NCI-H524 (cell line): ENCODE measurements around the gene GNAZ.

ENCODE experiments used
- DNase-seq, 2 experiments: peaks; one replicate each; lab custom pipeline; 2025; lab: John Stamatoyannopoulos, UW

Gene GNAZ

GRCh38 chr22:23155831-23156230, 85.5 kb downstream of the GNAZ start:
- no peak for DNase-seq

GRCh38 chr22:23156286-23156685, 86.0 kb downstream of the GNAZ start:
- DNase-seq, result no peak

GRCh38 chr22:23157560-23158515, 87.5 kb downstream of the GNAZ start:
- DNase-seq, result no peak

DNA sequence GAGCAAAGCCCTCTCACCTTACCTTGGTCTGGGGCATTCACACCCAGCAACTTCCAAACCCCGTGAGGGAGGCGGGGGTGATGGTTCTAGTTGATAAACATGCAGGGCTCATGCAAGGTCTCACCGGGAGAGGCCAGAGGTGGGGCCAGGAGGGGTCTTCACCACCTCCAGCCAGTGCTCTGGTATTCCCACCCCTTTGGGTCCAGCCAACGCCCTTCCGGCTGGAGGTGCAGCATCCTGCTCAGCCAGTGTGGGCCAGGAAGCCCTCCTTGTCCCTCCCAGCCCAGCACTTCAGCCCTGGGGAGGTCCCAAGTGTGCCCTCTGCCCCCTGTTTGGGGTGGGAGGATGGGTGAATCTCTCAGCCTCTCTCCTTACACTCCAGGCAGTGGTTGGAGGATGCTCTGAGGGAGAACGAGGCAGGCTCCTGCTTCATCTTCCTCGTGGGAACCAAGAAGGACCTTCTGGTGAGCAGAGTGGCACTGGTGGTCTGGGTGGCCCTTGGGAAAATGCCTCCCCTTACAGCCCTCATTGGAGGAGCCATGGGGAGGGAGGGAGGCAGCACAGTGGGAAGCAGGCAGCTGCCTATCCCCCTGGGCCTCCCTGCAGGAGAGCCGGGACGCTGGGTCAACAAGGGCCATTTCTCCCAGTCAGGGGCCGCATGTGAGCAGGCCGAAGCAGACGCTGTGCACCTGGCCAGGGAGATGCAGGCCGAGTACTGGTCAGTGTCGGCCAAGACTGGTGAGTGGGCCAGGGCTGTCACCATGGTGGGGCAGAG, 88.4 kb downstream of the GNAZ start:
- DNase-seq, result no peak

DNA sequence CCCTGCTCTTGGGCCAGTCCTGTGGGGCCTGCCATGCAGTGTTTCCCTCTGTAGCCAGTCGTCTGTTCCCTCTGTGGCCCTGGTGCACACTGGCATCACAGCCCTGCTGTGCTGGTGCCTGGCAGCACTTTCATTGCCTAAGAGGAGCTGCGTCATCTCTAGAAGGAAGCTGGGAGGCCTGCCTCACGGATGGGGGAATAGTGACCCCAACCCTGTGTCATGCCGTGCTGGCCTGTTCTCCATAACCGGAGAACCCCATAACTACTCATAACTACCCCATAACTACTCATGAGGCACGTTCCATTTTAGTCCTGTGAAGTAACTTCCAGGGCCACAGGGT, 88.9 kb downstream of the GNAZ start:
- no peak for DNase-seq

DNA sequence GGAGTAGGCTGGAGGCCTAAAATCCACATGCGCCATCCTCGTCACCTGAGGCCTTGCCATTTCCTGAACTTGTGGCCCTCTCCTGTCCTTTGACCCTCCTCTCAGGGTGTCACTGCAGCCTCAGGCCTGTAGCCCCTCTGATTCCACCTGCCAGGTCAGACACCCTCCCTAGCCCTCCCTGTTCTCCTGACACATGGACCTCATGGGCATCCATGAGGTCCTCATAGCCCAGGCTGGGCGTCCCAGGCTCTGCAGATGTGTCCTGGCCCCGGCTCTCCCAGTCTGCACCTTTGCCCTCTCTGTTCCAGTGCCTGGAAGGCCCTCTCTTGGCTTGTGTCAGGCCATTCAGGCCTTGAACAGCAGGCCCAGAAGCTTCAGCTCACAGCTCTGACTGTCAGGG, 90.7 kb downstream of the GNAZ start:
- DNase-seq, result no peak

DNA sequence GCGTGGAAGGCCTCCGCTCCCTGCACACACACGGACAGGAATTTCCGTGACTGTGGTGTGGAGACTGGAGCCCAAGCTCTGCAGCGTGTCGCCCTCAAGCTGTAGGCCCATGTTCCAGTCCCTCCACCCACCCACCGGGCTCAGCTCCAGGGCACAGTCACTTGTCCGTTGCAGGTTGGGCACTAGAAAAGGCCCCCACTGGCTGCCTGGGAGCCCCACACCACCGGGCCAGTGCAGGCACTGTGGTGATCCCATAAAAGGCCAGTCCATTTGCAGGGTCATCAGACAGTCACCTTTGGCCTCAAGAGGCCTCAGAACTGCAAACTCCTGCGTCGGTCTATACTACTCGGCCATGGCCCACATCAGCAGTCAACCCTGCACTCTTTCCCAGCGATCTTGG, 91.3 kb downstream of the GNAZ start:
- no peak for DNase-seq

DNA sequence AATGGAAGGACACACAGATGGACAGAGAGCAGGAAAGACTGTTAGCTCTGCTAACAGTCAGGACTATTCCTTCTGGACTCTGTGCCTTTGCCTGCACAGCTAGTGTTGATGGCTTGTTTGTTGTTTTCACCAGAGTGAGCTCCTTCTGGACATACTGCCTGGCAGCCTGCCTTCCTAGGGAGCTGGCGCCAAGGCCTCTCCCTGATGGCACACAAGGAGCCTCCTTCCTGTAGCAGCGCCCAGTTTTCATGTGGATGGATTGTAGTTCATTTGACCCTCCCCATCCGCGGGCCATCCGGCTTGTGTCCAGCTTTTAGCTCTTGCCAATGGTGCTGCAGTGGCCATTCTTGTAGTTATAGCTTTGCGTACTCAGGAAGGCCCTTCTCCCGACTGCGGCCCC, 93.3 kb downstream of the GNAZ start:
- DNase-seq, result peak in 1 of 2 experiments; percentile 11

DNA sequence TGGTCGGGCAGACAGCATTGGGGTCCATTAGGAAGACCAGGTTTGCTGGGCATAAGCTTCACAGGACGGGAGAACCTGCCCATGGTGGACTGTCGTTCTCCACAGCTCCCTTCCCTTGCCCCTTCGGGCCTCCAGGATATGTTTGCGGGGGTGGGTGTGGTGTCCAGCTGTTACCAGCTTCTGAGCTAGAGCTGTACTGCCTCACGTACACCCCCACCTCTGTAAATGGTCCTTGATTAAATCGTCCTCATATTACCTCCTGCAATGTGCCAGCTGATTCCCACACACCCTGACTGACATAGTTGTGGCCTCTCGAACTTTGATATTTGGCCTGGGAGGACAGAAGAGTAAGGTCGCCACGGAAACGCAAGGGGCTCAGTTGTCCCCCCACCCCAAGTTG, 93.8 kb downstream of the GNAZ start:
- DNase-seq, result peak in 1 of 2 experiments; percentile 16

GRCh38 chr22:23166042-23166831, 95.9 kb downstream of the GNAZ start:
- no peak for DNase-seq

DNA sequence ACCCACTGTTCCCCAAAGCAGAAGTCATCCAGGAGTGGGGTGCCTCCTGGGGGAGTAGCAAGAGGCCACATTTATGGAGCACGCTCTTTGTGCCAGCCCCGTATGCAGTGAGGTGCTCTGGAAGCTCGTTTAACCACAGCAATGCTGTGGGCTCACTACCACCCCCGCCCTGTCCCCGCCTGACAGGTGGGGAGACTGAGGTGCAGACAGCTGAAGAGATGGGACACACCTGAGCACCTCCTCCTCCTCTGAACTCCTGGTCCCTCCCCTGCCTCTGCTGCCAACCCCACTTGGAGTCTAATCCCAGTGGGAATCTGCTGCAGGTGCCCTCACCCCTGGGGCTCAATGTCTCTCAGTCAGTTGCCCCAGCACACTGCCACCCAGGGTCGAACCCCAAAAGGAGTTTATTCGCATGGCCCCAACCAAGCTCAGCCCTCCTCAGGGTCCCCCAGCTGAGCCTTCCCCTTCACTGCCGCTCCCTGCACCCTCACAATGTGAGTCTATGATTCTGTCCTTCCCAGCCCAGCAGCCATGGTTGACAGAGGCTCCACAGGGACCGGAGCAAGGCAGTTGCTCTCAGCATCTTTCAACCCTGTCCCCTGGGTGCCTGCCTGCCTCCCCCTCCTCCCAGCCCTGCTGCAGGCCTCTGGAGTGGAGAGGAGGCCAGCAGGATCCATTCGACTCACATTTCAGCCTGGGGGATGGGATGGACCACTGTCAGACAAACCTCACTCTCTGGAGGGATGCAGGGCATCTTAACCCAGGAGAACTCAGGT, 96.7 kb downstream of the GNAZ start:
- DNase-seq, result peak; percentile 39 to 71

GRCh38 chr22:23168391-23169042, 98.2 kb downstream of the GNAZ start:
- peak; percentile 62 to 92 for DNase-seq

DNA sequence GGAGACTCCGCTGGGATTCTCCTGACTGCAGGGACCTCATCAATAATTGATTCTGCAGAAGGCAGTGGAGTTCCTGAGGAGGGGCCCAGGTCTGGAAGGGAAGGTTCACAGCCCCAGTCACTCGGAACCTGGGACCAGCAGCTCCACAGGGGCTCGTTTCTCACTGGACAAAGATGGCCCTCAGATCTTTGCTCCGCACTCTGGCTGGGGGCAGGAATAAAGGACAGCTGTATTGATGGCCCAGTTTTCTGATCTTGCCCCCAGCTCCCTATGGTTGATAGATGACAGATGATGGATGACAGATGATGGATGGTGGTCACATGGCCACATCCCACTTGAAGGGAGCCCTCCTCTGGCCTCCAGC, 98.7 kb downstream of the GNAZ start:
- DNase-seq, result peak in 1 of 2 experiments; percentile 27
